Lower leg skin (tissue), 4 donors: ENCODE measurements around the gene ZNF318. TPM values are rescaled to one million over a fixed set of nuclear protein-coding genes. Genes with fewer than 3 reads are reported as not detected.
"Not testable (repeated sequence)": the region's sequence is repeated elsewhere in the genome, so short reads cannot be mapped to it uniquely, and the experiment has no call there.

ENCODE experiments used
- DNase-seq, 2 donors: peaks; one replicate each; pipeline ENCODE4 v3.0.0-alpha.2; 2019; ENCODE audit warnings: low spot score in 2 of 2
- H3K4me3 ChIP-seq: fragments of 200-600 bp; sonication (generic); 2 replicates; pipeline ENCODE4 v1.5.1; 2017; ENCODE audit warnings: mild to moderate bottlenecking, low read depth; ENCODE audit not compliant: poor library complexity, severe bottlenecking
- CTCF ChIP-seq, 3 donors: fragments of 450-650 bp; IDR thresholded peaks; one replicate each; pipeline ENCODE4 v1.5.1; 2016; ENCODE audit warnings: antibody characterized with exemption in 3 of 3, mild to moderate bottlenecking in 3 of 3, moderate library complexity in 2 of 3
- POLR2A ChIP-seq, 2 donors: fragments of 450-650 bp; IDR thresholded peaks; one replicate each; pipeline ENCODE4 v1.6.1; 2016 to 2017; ENCODE audit warnings: antibody characterized with exemption in 2 of 2, mild to moderate bottlenecking in 1 of 2, moderate library complexity in 1 of 2
- WGBS, 2 donors: methylation state at CpG; one replicate each; pipeline ENCODE4 v1.1.5; 2018; 5-methylcytosine and 5-hydroxymethylcytosine counted together
- intact Hi-C: fragments of 100-400 bp; cut with DNase I; formaldehyde crosslinking; loops from one replicate; pipeline ENCODE4 v1.15.0; 2023; ENCODE audit warnings: low total_unique reads
- total RNA-seq, 4 donors: library from RNA; depleted of rRNA; stranded (reverse); fragments of >200 nt; gene quantifications; one replicate each; pipeline ENCODE4 v1.1.0, GENCODE V29; 2016

ZNF318 gene
- total RNA-seq, 4 donors from 2014 or later: 9.6 to 22.9 (median 18.1) TPM

GRCh38 chr6:43389730-43390295, 20.4 kb upstream of the ZNF318 start:
- 85 to 88% methylated on average over 6 of the region's 6 CpGs for WGBS, 2 donors
- no peak for TF ChIP-seq POLR2A (IDR thresholded peaks at IDR 0.05)
- no peak for TF ChIP-seq CTCF (IDR thresholded peaks at IDR 0.05)
- intact Hi-C loops: loop anchor here (10.0 kb wide), 1 partner anchor 125 kb away; no protein-coding TSS in a partner anchor
- DNase-seq: no peak
- no peak overlapping the region for H3K4me3 ChIP-seq

GRCh38 chr6:43386492-43386891, 17.0 kb upstream of the ZNF318 start:
- no peak overlapping the region for H3K4me3 ChIP-seq
- TF ChIP-seq POLR2A (IDR thresholded peaks at IDR 0.05): no peak
- no peak for TF ChIP-seq CTCF (IDR thresholded peaks at IDR 0.05)
- intact Hi-C loops: no loop called here
- no peak for DNase-seq
- WGBS, 2 donors: 24 to 37% methylated on average over 1 of the region's 1 CpG

- 76 to 81% methylated on average over 6 of the region's 6 CpGs for WGBS, 2 donors
- DNase-seq: no peak
- intact Hi-C loops: no loop called here
- no peak overlapping the region for H3K4me3 ChIP-seq
- TF ChIP-seq POLR2A (IDR thresholded peaks at IDR 0.05): no peak
- no peak for TF ChIP-seq CTCF (IDR thresholded peaks at IDR 0.05)
These were observed 13.7 kb upstream of the ZNF318 start for GRCh38 chr6:43383021-43383667.

DNA sequence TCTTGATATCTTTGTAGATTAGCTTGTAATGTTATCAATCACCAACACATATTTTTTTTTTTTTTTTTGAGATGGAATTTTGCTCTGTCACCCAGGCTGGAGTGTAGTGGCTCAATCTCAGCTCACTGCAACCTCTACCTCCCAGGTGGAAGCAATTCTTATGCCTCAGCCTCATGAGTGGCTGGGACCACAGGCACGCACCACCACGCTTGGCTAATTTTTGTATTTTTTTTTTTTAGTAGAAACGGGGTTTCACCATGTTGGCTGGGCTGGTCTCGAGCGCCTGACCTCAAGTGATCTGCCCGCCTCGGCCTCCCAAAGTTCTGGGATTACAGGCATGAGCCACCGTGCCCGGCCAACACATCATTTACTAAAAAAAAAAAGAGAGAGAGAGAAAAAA, 11.4 kb upstream of the ZNF318 start:
- DNase-seq, intact Hi-C loops, H3K4me3 ChIP-seq: not testable (repeated sequence)
- 59 to 64% methylated on average over 9 of the region's 9 CpGs for WGBS, 2 donors

- 66 to 68% methylated on average over 3 of the region's 3 CpGs for WGBS, 2 donors
- no peak for DNase-seq
- TF ChIP-seq POLR2A (IDR thresholded peaks at IDR 0.05): no peak
- no peak for TF ChIP-seq CTCF (IDR thresholded peaks at IDR 0.05)
- intact Hi-C loops: no loop called here
- H3K4me3 ChIP-seq: no peak overlapping the region
These were observed 9.2 kb upstream of the ZNF318 start for GRCh38 chr6:43378631-43379030.

DNA sequence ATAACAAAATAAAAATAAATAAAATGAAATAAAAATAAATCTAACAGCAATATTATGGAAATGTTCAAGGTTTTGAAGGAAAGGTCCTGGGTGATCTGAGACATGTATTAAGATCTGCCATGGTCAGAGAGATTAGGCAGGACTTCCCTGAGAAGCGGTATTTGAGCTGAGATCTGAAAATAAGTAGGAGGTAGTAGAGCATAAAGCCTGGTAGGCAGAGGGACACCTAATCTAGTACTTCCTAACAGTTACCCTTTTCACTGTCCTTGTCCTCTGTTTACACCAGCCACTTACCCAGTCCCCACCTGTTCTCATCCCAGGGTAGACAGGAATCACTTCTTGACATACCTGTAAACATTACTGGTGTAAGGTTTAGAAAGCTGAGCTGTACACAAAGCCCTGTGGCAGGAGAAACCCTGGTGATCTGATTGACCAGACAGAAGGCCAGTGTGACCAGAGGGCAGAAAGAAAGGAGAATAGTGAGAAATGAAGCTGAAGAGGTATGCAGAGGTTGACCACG, 8.3 kb upstream of the ZNF318 start:
- TF ChIP-seq POLR2A (IDR thresholded peaks at IDR 0.05) (no peak), CTCF (IDR thresholded peaks at IDR 0.05) (no peak)
- no peak overlapping the region for H3K4me3 ChIP-seq
- intact Hi-C loops: no loop called here
- no peak for DNase-seq
- WGBS, 2 donors: 87 to 93% methylated on average over 2 of the region's 2 CpGs
